IMR-90 (cell line): ENCODE data around the gene EFNA5. TPM values are rescaled to one million over a fixed set of nuclear protein-coding genes. Genes with fewer than 3 reads are reported as not detected.

Experiments used
- ATAC-seq: fragments of 200-7000 bp; cut with Tn5 transposase; 2 replicates; pipeline ENCODE4 v1.9.1; 2020; ENCODE audit warnings: low read depth, mild to moderate bottlenecking, moderate library complexity
- BruUV-seq: library from RNA; stranded (reverse); fragments of 400-500 nt; replicated peaks from 2 replicates; lab custom pipeline; 2021; lab: Mats Ljungman, UMichigan
- CTCF ChIA-PET: fragments of 300-600 bp; formaldehyde crosslinking; extraction: SDS; loops from one replicate; lab custom pipeline; 2021; ENCODE audit warnings: antibody characterized with exemption; lab: Yijun Ruan, JAX
- POLR2A ChIA-PET: fragments of 300-600 bp; sonication (Branson Sonifier 250); formaldehyde crosslinking; loops from one replicate; lab custom pipeline; 2022; ENCODE audit warnings: antibody characterized with exemption; ENCODE audit not compliant: unreplicated experiment; lab: Charles Lee
- DNase-seq: peaks from one replicate; pipeline ENCODE4 v3.0.0; 2013
- H2AFZ ChIP-seq: replicated peaks from 2 replicates; pipeline ENCODE3; 2013; ENCODE audit warnings: low read length, mild to moderate bottlenecking; ENCODE audit not compliant: poor library complexity
- H2AK5ac ChIP-seq: 2 replicates; pipeline ENCODE4 v1.6.1; 2013; ENCODE audit warnings: low read depth, low read length, inconsistent platforms
- H2AK9ac ChIP-seq: replicated peaks from 2 replicates; pipeline ENCODE3; 2013; ENCODE audit warnings: mild to moderate bottlenecking, low read depth, low read length, moderate library complexity; ENCODE audit not compliant: poor library complexity
- H2BK120ac ChIP-seq: 2 replicates; pipeline ENCODE4 v1.6.1; 2013; ENCODE audit warnings: low read depth, low read length, inconsistent platforms
- H2BK15ac ChIP-seq: 3 replicates; pipeline ENCODE4 v1.6.1; 2013; ENCODE audit warnings: low read depth, low read length, inconsistent platforms
- H2BK20ac ChIP-seq: 2 replicates; pipeline ENCODE4 v1.6.1; 2013; ENCODE audit warnings: low read depth, mild to moderate bottlenecking, inconsistent platforms, low read length, moderate library complexity
- H2BK5ac ChIP-seq: 2 replicates; pipeline ENCODE4 v1.6.1; 2013; ENCODE audit warnings: mild to moderate bottlenecking, low read depth, low read length, inconsistent platforms; ENCODE audit not compliant: poor library complexity, severe bottlenecking
- H3K14ac ChIP-seq: replicated peaks from 2 replicates; pipeline ENCODE4 v1.6.1; 2013; ENCODE audit warnings: low read depth, low read length, inconsistent platforms
- H3K18ac ChIP-seq: 2 replicates; pipeline ENCODE4 v1.6.1; 2013; ENCODE audit warnings: low read depth, low read length, control low read depth
- H3K23ac ChIP-seq: 2 replicates; pipeline ENCODE4 v1.6.1; 2013; ENCODE audit warnings: low read depth, low read length, inconsistent platforms
- H3K27ac ChIP-seq: 2 replicates; pipeline ENCODE4 v1.5.1; 2013; ENCODE audit warnings: mild to moderate bottlenecking, control low read depth, low read length; ENCODE audit not compliant: insufficient read depth
- H3K27me3 ChIP-seq: 2 replicates; pipeline ENCODE4 v1.6.1; 2013; ENCODE audit warnings: low read length; ENCODE audit not compliant: control insufficient read depth, insufficient read depth
- H3K36me3 ChIP-seq: 2 replicates; pipeline ENCODE4 v1.6.1; 2013; ENCODE audit warnings: low read length, mixed read lengths; ENCODE audit not compliant: control insufficient read depth, insufficient read depth
- H3K4ac ChIP-seq: 2 replicates; pipeline ENCODE4 v1.6.1; 2013; ENCODE audit warnings: low read depth, low read length, inconsistent platforms
- H3K4me1 ChIP-seq: 2 replicates; pipeline ENCODE4 v1.6.1; 2013; ENCODE audit warnings: low read length, mixed read lengths; ENCODE audit not compliant: control insufficient read depth, insufficient read depth
- H3K4me2 ChIP-seq: 2 replicates; pipeline ENCODE4 v1.6.1; 2013; ENCODE audit warnings: low read depth, mild to moderate bottlenecking, control low read depth, low read length, moderate library complexity
- H3K4me3 ChIP-seq: 2 replicates; pipeline ENCODE4 v1.5.1; 2013; ENCODE audit warnings: low read depth, mild to moderate bottlenecking, control low read depth, low read length, moderate library complexity; ENCODE audit not compliant: insufficient read depth
- H3K56ac ChIP-seq: 2 replicates; pipeline ENCODE4 v1.6.1; 2013; ENCODE audit warnings: low read length, inconsistent platforms; ENCODE audit not compliant: insufficient read depth; ENCODE audit errors: extremely low read depth
- H3K79me1 ChIP-seq, 2 experiments: 2 replicates each; pipeline ENCODE4 v1.6.1; 2013; ENCODE audit warnings: low read length in 2 of 2, inconsistent platforms in 1 of 2, low read depth in 1 of 2
- H3K9ac ChIP-seq: 2 replicates; pipeline ENCODE4 v1.6.1; 2013; ENCODE audit warnings: low read depth, low read length, control low read depth
- H3K9me1 ChIP-seq: 2 replicates; pipeline ENCODE4 v1.6.1; 2013; ENCODE audit warnings: low read length, inconsistent platforms; ENCODE audit not compliant: insufficient read depth
- H3K9me3 ChIP-seq: 2 replicates; pipeline ENCODE4 v1.6.1; 2013; ENCODE audit warnings: low read length; ENCODE audit not compliant: control insufficient read depth, insufficient read depth
- H4K20me1 ChIP-seq: 2 replicates; pipeline ENCODE4 v1.6.1; 2013; ENCODE audit warnings: low read length, inconsistent platforms; ENCODE audit not compliant: insufficient read depth
- H4K5ac ChIP-seq: 2 replicates; pipeline ENCODE4 v1.6.1; 2013; ENCODE audit warnings: mild to moderate bottlenecking, low read depth, low read length, control low read depth
- H4K8ac ChIP-seq, 2 experiments: 2 replicates each; pipeline ENCODE4 v1.6.1; 2013; ENCODE audit warnings: low read depth in 2 of 2, low read length in 2 of 2, control low read depth in 1 of 2, inconsistent platforms in 1 of 2
- H4K91ac ChIP-seq: 2 replicates; pipeline ENCODE4 v1.6.1; 2013; ENCODE audit warnings: low read depth, low read length, inconsistent platforms; ENCODE audit not compliant: insufficient read depth
- CEBPB ChIP-seq: IDR thresholded peaks from 2 replicates; pipeline ENCODE4 v1.6.1; 2012; ENCODE audit warnings: low read depth, low read length, improper control_type of control experiment
- CTCF ChIP-seq: conservative IDR thresholded peaks from 2 replicates; pipeline ENCODE4 v1.5.1; 2012; ENCODE audit warnings: mild to moderate bottlenecking, low read depth, low read length, improper control_type of control experiment
- ELK1 ChIP-seq: fragments of 150-350 bp; IDR thresholded peaks from 2 replicates; pipeline ENCODE4 v1.6.1; 2016; ENCODE audit warnings: low read depth, mild to moderate bottlenecking, low read length, moderate library complexity, borderline replicate concordance
- FOS ChIP-seq: fragments of 150-350 bp; IDR thresholded peaks from 2 replicates; pipeline ENCODE4 v1.6.1; 2016; ENCODE audit warnings: low read depth, low read length
- MAFK ChIP-seq: IDR thresholded peaks from 2 replicates; pipeline ENCODE4 v1.6.1; 2012; ENCODE audit warnings: low read depth, low read length, improper control_type of control experiment
- MAZ ChIP-seq: IDR thresholded peaks from 2 replicates; pipeline ENCODE4 v1.6.1; 2012; ENCODE audit warnings: low read depth, mild to moderate bottlenecking, low read length, improper control_type of control experiment, moderate library complexity, borderline replicate concordance
- MXI1 ChIP-seq: IDR thresholded peaks from 2 replicates; pipeline ENCODE4 v1.6.1; 2012; ENCODE audit warnings: low read depth, mild to moderate bottlenecking, low read length, moderate library complexity, borderline replicate concordance
- POLR2A ChIP-seq: IDR thresholded peaks from 2 replicates; pipeline ENCODE4 v1.6.1; 2012; ENCODE audit warnings: mild to moderate bottlenecking, low read depth, low read length
- RAD21 ChIP-seq: IDR thresholded peaks from 2 replicates; pipeline ENCODE4 v1.6.1; 2012; ENCODE audit warnings: low read length, improper control_type of control experiment
- RFX5 ChIP-seq: IDR thresholded peaks from 2 replicates; pipeline ENCODE4 v1.8.0; 2012; ENCODE audit warnings: low read depth, mild to moderate bottlenecking, low read length, moderate library complexity
- SMC3 ChIP-seq: fragments of 150-350 bp; IDR thresholded peaks from 2 replicates; pipeline ENCODE4 v1.6.1; 2016; ENCODE audit warnings: low read depth, mild to moderate bottlenecking, antibody characterized with exemption, low read length, moderate library complexity
- USF2 ChIP-seq: fragments of 150-350 bp; IDR thresholded peaks from 2 replicates; pipeline ENCODE4 v1.6.1; 2017; ENCODE audit warnings: mild to moderate bottlenecking, antibody characterized with exemption, low read length, low read depth
- WGBS, 2 experiments: methylation state at CpG; one replicate each; pipeline versions ENCODE4 v1.1.5 to v1.1.7; 2013; ENCODE audit warnings: missing lambda C conversion rate in 2 of 2; ENCODE audit not compliant: insufficient read length in 1 of 2; ENCODE audit errors: extremely low coverage in 2 of 2; 5-methylcytosine and 5-hydroxymethylcytosine counted together
- dilution Hi-C: fragments of 300-500 bp; cut with HindIII; formaldehyde crosslinking; loops from one replicate; pipeline ENCODE4 v1.14.3; 2018; ENCODE audit warnings: low sequenced_read_pairs; ENCODE audit not compliant: unreplicated experiment
- in situ Hi-C: fragments of 300-500 bp; cut with MboI; formaldehyde crosslinking; loops from 3 replicates; pipeline ENCODE4 v1.14.3; 2019; ENCODE audit warnings: low sequenced_read_pairs, inconsistent platforms, mixed read lengths
- intact Hi-C: fragments of 100-400 bp; cut with micrococcal nuclease; formaldehyde crosslinking; loops from 2 replicates; pipeline ENCODE4 v1.10.0; 2022
- polyA plus RNA-seq, 3 experiments: library from polyadenylated mRNA; depleted of rRNA; stranded (reverse); fragments of >200 nt; gene quantifications; 2 replicates each; pipeline ENCODE4 v1.2.3, GENCODE V29; 2012; ENCODE audit warnings: low replicate concordance in 1 of 3
- total RNA-seq: library from RNA; depleted of rRNA; stranded (reverse); fragments of >200 nt; gene quantifications from 2 replicates; pipeline ENCODE4 v1.2.3, GENCODE V29; 2012

EFNA5 gene
- total and polyA plus RNA-seq, 2 of the 4 experiments (the other 2 are of a cell fraction): 1.5 to 1.6 TPM

GRCh38 chr5:107436201-107436600 lies 234.5 kb downstream of the EFNA5 start:
- no peak overlapping the region for H2BK15ac ChIP-seq
- no peak overlapping the region for H2AFZ ChIP-seq
- peaks cover 3% of the 10 kb centered on the region; the same call in 1 of the 2 replicates for H3K9me1 ChIP-seq
- no peaks in the 10 kb centered on the region for H3K36me3 ChIP-seq
- peaks cover 4% of the 10 kb centered on the region for H3K4me1 ChIP-seq
- no peak overlapping the region for H3K27ac ChIP-seq
- no peak for DNase-seq
- no peak overlapping the region for H3K18ac ChIP-seq
- ChIA-PET POLR2A (no interaction called here), CTCF (no interaction called here)
- H2BK120ac ChIP-seq: no peak overlapping the region
- H4K5ac ChIP-seq: no peak overlapping the region
- in situ Hi-C loops: no loop called here
- H3K4me2 ChIP-seq: no peak overlapping the region
- no peak overlapping the region for H3K4me3 ChIP-seq
- no peak overlapping the region for H2AK9ac ChIP-seq
- TF ChIP-seq MAZ: no peak
- TF ChIP-seq MXI1: no peak
- TF ChIP-seq CEBPB: no peak
- no peak for TF ChIP-seq RFX5
- no peak for TF ChIP-seq RAD21
- no peak for TF ChIP-seq MAFK
- no peak for TF ChIP-seq POLR2A
- no peak for TF ChIP-seq CTCF
- no peak for TF ChIP-seq USF2
- no peak for TF ChIP-seq ELK1
- TF ChIP-seq SMC3: no peak
- no peak for TF ChIP-seq FOS
- H3K79me1 ChIP-seq: peaks cover 0 to 4% of the 10 kb centered on the region in 2 experiments; a peak in 1 of 4 replicates
- H3K4ac ChIP-seq: no peak overlapping the region
- H4K91ac ChIP-seq: no peak overlapping the region
- intact Hi-C loops: no loop called here
- no peaks in the 10 kb centered on the region for H3K27me3 ChIP-seq
- no peak overlapping the region for H3K23ac ChIP-seq
- no peak overlapping the region for H3K9ac ChIP-seq
- no TSS peak for BruUV-seq
- 0 out of 2 replicates have a peak overlapping the region, but pooled peaks have one; percentile 14 for H2AK5ac ChIP-seq
- dilution Hi-C loops: no loop called here
- no peak for ATAC-seq
- no peak overlapping the region for H2BK5ac ChIP-seq
- no peak overlapping the region for H2BK20ac ChIP-seq
- no peaks in the 10 kb centered on the region for H4K20me1 ChIP-seq
- 100% methylated on average over 1 of the region's 4 CpGs; no CpG with 5 or more reads in 1 of the 2 experiments for WGBS, 2 experiments
- no peak overlapping the region for H3K14ac ChIP-seq
- H3K9me3 ChIP-seq: peaks cover 4% of the 10 kb centered on the region; the same call in 1 of the 2 replicates
- H4K8ac ChIP-seq: no peak overlapping the region
- H3K56ac ChIP-seq: no peak overlapping the region
